HG03039 (cell line): Measurements from ENCODE around the gene LRRC8C.
"Not testable (repeated sequence)": the region's sequence is repeated elsewhere in the genome, so short reads cannot be mapped to it uniquely, and the experiment has no call there.

Experiments
- ATAC-seq: cut with Tn5 transposase; IDR thresholded peaks from one replicate; pipeline ENCODE4 v1.9.1; 2021; ENCODE audit warnings: mild to moderate bottlenecking, moderate library complexity; ENCODE audit not compliant: unreplicated experiment

LRRC8C gene

GRCh38 chr1:89701746-89702241 lies 68.9 kb downstream of the LRRC8C start:
- no peak for ATAC-seq

GRCh38 chr1:89702520-89703045 lies 69.7 kb downstream of the LRRC8C start:
- ATAC-seq: no peak

GRCh38 chr1:89703469-89703868 lies 70.5 kb downstream of the LRRC8C start:
- ATAC-seq: no peak

- ATAC-seq: no peak
Measured at GRCh38 chr1:89704014-89704413, 71.1 kb downstream of the LRRC8C start.

GRCh38 chr1:89704885-89705284 lies 72.0 kb downstream of the LRRC8C start:
- not testable (repeated sequence) for ATAC-seq

GRCh38 chr1:89705901-89706699 lies 73.2 kb downstream of the LRRC8C start:
- ATAC-seq: no peak

GRCh38 chr1:89706700-89707012 lies 73.7 kb downstream of the LRRC8C start:
- no peak for ATAC-seq

GRCh38 chr1:89708751-89709375 lies 75.9 kb downstream of the LRRC8C start:
- no peak for ATAC-seq

- ATAC-seq: no peak
Measured at GRCh38 chr1:89710498-89711139, 77.7 kb downstream of the LRRC8C start.

GRCh38 chr1:89711140-89711778 lies 78.3 kb downstream of the LRRC8C start:
- no peak for ATAC-seq

- ATAC-seq: no peak
Measured at GRCh38 chr1:89712420-89712819, 79.5 kb downstream of the LRRC8C start.

GRCh38 chr1:89715677-89716076 lies 82.8 kb downstream of the LRRC8C start:
- ATAC-seq: no peak

- peak; percentile 74 for ATAC-seq
Measured at GRCh38 chr1:89719502-89720306, 86.8 kb downstream of the LRRC8C start.

GRCh38 chr1:89720839-89721238 lies 87.9 kb downstream of the LRRC8C start:
- no peak for ATAC-seq

- no peak for ATAC-seq
Measured at GRCh38 chr1:89721351-89721750, 88.4 kb downstream of the LRRC8C start.

GRCh38 chr1:89723144-89723543 lies 90.2 kb downstream of the LRRC8C start:
- no peak for ATAC-seq

GRCh38 chr1:89723863-89724262 lies 90.9 kb downstream of the LRRC8C start:
- ATAC-seq: no peak

GRCh38 chr1:89724369-89725010 lies 91.6 kb downstream of the LRRC8C start:
- ATAC-seq: no peak

GRCh38 chr1:89725011-89725370 lies 92.1 kb downstream of the LRRC8C start:
- no peak for ATAC-seq

GRCh38 chr1:89725631-89726030 lies 92.7 kb downstream of the LRRC8C start:
- no peak for ATAC-seq
